GM13977 (cell line): ENCODE results near the gene ZSCAN31.

ENCODE experiments used
- DNase-seq: peaks from one replicate; pipeline ENCODE4 v3.0.0; 2012; ENCODE audit warnings: low spot score
- CTCF ChIP-seq: IDR thresholded peaks from 2 replicates; pipeline ENCODE4 v1.5.1; 2012; ENCODE audit warnings: mild to moderate bottlenecking, control low read depth; ENCODE audit not compliant: insufficient read depth; ENCODE audit errors: extremely low read depth, missing control alignments
- in situ Hi-C: fragments of 300-500 bp; cut with MboI; formaldehyde crosslinking; loops from one replicate; pipeline ENCODE4 v1.12.0; 2022; ENCODE audit warnings: low sequenced_read_pairs, low pct_unique_long_range_greater_than_20kb, mixed read lengths, inconsistent platforms; ENCODE audit not compliant: unreplicated experiment

ZSCAN31 gene

GRCh38 chr6:28335564-28336283, at the start of gene ZSCAN31:
Gene ZSCAN31 (minus strand): TSS chr6:28336148. CDS start chr6:28329683, 6,465 bp downstream.
- peak; percentile 76 for DNase-seq
- in situ Hi-C loops: no loop called here
- no peak for TF ChIP-seq CTCF

- no peak for DNase-seq
- TF ChIP-seq CTCF: no peak
- in situ Hi-C loops: no loop called here
Measured at GRCh38 chr6:28384143-28384533, 48.2 kb upstream of the ZSCAN31 start.

- in situ Hi-C loops: no loop called here
- peak; percentile 49 for TF ChIP-seq CTCF
- peak; percentile 78 for DNase-seq
Measured at GRCh38 chr6:28383235-28384142, 47.5 kb upstream of the ZSCAN31 start.

- in situ Hi-C loops: no loop called here
- TF ChIP-seq CTCF: no peak
- no peak for DNase-seq
Measured at GRCh38 chr6:28380381-28380780, 44.4 kb upstream of the ZSCAN31 start.

- in situ Hi-C loops: no loop called here
- no peak for TF ChIP-seq CTCF
- DNase-seq: no peak
Measured at GRCh38 chr6:28378644-28379043, 42.7 kb upstream of the ZSCAN31 start.

GRCh38 chr6:28377879-28378278, 41.9 kb upstream of the ZSCAN31 start:
- in situ Hi-C loops: no loop called here
- no peak for TF ChIP-seq CTCF
- DNase-seq: no peak
